ENCODE data around the gene ZCCHC17.

- TF ChIP-seq CTCF (IDR thresholded peaks at IDR 0.05): no peak
- no peak for TF ChIP-seq EP300 (IDR thresholded peaks at IDR 0.05)
Observed at GRCh38 chr1:31315902-31316301, 19.1 kb downstream of the ZCCHC17 start.
